Sigmoid colon (tissue), 3 donors: ENCODE measurements around the gene SLC9A9.

Experiments
- POLR2A ChIP-seq, 2 donors: fragments of 450-650 bp; IDR thresholded peaks; one replicate each; pipeline ENCODE4 v1.6.1; 2016; ENCODE audit warnings: antibody characterized with exemption in 2 of 2, mild to moderate bottlenecking in 2 of 2, moderate library complexity in 2 of 2
- TF ChIP-seq, protein P1 (sequence below), 4 experiments: fragments of 450-650 bp in 3 of 4; fragments of 200-600 bp in 1 of 4; IDR thresholded peaks; one replicate each; pipeline ENCODE4 v1.5.1; 2016 to 2019; ENCODE audit warnings: antibody characterized with exemption in 4 of 4, mild to moderate bottlenecking in 3 of 4, moderate library complexity in 2 of 4

DNA sequence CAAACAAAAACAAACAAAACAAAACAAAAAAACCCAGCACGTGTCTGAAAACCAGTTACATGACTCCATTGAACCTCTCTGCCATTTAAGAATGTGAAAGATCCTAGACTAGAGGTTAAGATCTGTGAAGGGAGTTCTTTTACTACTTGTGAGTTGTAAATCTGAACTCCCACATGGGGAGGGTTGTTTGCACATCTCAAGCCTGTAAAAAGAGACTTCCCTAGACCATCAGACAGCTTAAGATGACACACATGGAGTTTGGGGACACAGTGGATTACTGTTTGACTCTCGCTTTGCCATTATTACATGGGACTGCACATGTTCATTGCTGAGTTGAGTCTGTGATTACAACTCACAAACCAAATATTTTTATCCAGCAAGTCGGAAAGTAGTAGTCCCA, 171.5 kb downstream of the SLC9A9 start:
- TF ChIP-seq, protein P1, sequence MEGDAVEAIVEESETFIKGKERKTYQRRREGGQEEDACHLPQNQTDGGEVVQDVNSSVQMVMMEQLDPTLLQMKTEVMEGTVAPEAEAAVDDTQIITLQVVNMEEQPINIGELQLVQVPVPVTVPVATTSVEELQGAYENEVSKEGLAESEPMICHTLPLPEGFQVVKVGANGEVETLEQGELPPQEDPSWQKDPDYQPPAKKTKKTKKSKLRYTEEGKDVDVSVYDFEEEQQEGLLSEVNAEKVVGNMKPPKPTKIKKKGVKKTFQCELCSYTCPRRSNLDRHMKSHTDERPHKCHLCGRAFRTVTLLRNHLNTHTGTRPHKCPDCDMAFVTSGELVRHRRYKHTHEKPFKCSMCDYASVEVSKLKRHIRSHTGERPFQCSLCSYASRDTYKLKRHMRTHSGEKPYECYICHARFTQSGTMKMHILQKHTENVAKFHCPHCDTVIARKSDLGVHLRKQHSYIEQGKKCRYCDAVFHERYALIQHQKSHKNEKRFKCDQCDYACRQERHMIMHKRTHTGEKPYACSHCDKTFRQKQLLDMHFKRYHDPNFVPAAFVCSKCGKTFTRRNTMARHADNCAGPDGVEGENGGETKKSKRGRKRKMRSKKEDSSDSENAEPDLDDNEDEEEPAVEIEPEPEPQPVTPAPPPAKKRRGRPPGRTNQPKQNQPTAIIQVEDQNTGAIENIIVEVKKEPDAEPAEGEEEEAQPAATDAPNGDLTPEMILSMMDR (IDR thresholded peaks at IDR 0.05), result no peak
- TF ChIP-seq POLR2A (IDR thresholded peaks at IDR 0.05), result no peak
